ENCODE results near the gene RIMBP3B.
"Not testable (repeated sequence)": the region's sequence is repeated elsewhere in the genome, so short reads cannot be mapped to it uniquely, and the experiment has no call there.

- not testable (repeated sequence) for TF ChIP-seq EZH2phosphoT487 (IDR thresholded peaks at IDR 0.05; ENCODE audit: insufficient read depth, low read depth); EZH2 (IDR thresholded peaks at IDR 0.05; ENCODE audit: insufficient read depth, poor library complexity, severe bottlenecking)
Observed at GRCh38 chr22:21417227-21417746, 33.7 kb downstream of the RIMBP3B start, which contains the start of gene HIC2.
